HG02678 (cell line): Measurements from ENCODE around the gene TAF11.
"Not testable (repeated sequence)": the region's sequence is repeated elsewhere in the genome, so short reads cannot be mapped to it uniquely, and the experiment has no call there.

Experiments
- ATAC-seq: cut with Tn5 transposase; IDR thresholded peaks from one replicate; pipeline ENCODE4 v1.9.1; 2021; ENCODE audit warnings: mild to moderate bottlenecking, moderate library complexity; ENCODE audit not compliant: unreplicated experiment

TAF11 gene

GRCh38 chr6:34867484-34867883, 20.4 kb downstream of the TAF11 start:
- no peak for ATAC-seq

DNA sequence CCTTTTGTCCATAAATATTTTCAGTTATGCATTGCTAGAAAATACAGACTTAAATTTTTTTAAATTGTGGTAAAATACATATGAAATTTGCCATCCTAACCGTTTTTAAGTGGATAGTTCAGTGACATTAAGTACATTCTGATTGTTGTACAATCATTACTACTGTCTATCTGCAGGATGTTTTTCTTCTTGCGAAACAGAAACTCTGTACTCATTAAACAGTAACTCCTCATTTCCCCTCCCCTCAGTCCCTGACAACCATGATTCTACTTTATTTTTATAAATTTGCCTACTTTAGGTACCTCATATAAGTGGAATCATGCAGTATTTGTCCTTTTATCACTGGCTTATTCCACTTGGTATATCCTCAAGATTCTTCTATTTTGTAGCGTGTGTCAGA, 21.3 kb downstream of the TAF11 start:
- no peak for ATAC-seq

DNA sequence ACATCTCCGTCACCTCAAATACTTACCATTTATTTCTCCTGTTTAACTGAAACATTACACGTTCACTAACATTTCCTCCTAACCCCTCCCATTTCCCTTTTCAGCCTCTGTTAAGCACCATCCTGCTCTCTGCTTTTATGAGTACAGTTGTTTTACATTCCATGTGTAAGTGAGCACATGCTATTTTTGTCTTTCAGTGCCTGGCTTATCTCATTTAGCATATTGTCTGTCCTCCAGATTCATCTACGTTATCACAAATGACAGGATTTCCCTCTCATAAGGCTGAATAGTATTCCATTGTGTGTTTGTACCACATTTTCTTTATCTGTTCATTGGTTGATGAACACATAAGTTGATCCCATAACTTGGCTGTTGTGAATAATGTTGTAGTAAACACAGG, 22.7 kb downstream of the TAF11 start:
- no peak for ATAC-seq

DNA sequence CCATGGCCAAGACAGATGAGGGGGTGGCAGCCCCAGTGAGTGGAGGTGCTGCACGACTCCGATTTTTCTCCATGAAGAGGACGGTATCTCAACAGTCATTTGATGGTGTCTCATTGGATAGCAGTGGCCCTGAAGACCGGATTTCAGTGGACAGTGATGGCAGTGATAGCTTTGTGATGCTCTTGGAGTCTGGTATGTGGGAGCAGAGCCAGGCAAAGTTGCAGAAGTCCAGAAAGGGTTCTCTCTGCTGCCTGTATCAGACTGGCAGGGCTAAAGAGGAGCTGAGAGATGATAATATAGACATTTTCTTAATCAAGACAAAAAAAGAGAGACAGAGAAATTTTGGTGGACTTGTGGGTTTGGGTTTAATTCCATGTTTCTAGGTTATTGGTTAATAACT, 23.8 kb downstream of the TAF11 start:
- no peak for ATAC-seq

GRCh38 chr6:34860776-34861175, 27.1 kb downstream of the TAF11 start:
- ATAC-seq, result no peak

DNA sequence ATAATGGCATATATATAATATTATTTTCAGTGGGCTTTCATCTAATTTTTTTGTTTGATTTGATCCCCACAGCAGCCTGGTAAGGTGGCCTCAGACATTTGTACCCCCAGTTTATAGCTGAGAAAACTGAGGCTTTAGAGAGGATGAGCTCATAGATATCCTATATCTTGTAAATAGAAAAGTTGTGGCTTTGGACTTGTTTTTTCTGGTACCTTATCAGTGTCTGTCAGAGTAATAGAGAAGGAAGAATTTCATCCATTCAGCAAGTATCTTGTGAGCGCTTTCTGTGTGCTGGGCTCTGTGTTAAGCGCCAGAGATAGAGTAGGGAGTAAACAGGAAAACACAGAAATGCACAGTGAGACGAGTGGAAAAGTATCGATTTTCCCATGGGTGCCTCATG, 27.9 kb downstream of the TAF11 start:
- no peak for ATAC-seq

DNA sequence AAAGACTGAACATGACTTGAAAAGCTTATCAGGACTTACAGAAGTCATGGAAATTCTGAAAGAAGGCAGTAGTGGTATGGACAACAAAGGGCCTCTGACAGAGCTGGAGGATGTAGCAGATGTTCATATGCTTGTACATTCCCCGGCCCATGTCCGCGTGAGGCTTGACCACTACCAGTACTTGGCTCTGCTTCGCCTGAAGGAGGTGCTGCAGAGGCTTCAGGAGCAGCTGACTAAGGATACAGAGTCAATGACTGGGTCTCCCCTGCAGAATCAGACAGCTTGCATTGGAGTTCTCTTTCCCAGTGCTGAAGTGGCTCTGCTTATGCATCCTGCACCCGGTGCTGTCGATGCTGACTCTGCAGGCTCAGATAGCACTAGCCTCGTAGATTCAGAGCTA, 29.2 kb downstream of the TAF11 start:
- no peak for ATAC-seq

GRCh38 chr6:34855463-34855862, 32.4 kb downstream of the TAF11 start:
- ATAC-seq, result no peak

DNA sequence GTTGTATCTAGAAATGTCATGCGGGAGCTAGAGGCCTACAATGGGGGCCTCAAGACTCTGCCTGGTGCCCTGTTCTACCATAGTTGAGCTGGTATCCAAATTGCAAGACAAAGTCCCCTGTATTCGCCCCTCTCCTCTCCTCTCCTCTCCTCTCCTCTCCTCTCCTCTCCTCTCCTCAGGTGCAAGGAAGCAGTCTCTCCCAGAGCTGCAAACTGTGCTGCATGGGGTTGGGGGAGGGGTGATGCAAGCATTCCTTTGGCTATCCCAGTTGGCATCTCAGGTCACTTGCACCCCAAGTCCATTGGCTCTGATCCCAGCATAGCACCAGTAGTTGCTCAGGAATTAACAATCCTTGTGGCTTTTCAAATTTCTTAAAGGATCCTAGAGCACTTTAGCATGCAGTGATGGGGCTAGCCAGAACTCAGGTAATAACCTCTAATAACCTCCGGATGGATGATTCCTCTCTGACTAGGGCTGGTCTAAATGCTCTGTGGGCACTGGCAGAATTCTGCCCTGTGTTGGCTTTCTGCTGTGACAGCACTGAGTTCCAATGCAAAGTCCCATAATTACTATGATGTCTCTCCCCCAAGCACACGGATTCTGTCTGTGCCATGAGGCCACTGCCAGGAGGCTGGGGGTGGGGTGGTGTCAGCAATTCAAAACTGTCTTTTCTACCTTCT, 35.3 kb downstream of the TAF11 start:
- no peak for ATAC-seq

GRCh38 chr6:34851361-34851760, 36.5 kb downstream of the TAF11 start:
- no peak for ATAC-seq

DNA sequence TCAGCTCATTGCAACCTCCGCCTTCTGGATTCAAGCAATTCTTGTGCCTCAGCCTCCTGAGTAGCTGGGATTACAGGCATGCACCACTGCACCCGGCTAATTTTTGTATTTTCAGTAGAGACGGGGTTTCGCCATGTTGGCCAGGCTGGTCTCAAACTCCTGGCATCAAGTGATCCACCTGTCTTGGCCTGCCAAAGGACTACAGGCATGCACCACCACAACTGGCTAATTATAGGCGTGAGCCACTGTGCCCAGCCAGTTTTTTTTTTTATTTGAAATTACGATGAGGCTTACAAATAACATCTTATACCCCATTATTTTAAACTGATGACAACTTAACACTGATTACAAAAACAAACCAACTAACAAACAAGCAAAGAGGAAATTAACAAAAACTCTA, 38.8 kb downstream of the TAF11 start:
- ATAC-seq, result not testable (repeated sequence)

DNA sequence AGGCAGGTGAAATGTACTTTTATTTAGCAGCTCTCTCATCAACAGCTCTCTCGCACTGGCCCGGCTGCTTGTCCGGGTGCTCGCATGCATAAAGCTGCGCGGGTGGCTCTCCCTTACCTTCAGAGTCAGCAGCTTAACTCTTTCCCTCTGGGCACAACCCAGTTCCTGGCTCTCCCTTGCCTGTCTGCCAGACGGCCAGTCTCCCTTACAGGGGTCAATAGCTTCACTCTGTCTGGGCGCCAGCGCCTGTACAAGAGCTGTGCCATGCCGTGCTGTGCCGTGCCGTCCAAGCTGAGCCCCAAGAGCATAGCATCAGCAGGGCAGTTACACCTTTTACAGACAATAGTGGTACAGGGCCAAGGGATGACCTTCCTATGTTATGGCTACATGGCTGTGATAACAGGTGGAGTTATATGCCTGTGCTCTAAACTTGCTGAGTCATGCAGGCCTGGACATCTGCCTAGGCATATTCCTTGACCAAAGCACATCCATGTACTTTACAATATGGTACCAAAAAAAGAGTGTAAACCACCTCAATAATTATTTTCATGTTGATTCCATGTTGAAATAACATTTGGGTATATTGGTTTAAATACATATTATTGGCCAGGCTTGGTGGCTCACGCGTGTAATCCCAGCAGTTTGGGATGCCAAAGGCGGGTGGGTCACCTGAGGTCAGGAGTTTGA, 48.0 kb downstream of the TAF11 start:
- no peak for ATAC-seq

- ATAC-seq, result no peak
These were observed 50.3 kb downstream of the TAF11 start for GRCh38 chr6:34837528-34837927.

GRCh38 chr6:34836451-34836850, 51.4 kb downstream of the TAF11 start:
- ATAC-seq, result no peak

- no peak for ATAC-seq
These were observed 51.8 kb downstream of the TAF11 start for GRCh38 chr6:34836008-34836407.

DNA sequence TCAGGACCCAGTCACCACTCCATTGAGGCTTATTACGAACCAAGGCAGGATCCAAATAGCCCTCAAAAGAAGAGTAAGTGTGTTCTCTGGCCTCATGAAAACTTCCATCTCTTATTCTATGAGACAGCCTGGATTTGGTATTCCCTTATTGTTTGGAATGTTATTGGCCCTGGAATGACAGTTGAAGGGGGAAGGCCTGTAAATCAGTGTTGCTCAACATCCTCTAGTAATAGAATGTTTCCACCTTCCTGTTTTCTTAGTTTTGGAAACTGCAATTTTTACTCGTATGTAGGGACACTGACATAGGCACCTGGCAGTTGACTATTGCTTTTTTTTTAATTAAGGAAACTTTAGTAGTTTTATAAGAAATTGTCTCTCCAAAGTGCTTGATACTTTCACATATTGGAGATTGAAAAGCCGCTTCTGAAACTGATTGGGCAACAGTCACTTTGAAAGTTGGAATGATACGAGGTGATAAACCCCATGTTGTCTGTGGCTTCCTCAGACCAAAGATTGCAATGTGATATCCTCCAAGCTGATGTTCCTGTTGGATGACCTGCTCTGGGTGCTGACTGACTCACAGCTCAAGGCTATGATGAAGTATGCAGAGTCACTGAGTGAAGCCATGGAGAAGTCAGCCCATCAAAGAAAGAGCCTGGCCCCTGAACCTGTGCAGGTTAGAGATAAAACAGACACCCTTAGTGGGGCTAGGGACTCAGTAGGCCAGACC, 52.9 kb downstream of the TAF11 start:
- ATAC-seq, result no peak

- ATAC-seq, result no peak
These were observed 54.9 kb downstream of the TAF11 start for GRCh38 chr6:34832942-34833341.

GRCh38 chr6:34829137-34829536, 58.7 kb downstream of the TAF11 start:
- ATAC-seq, result no peak
